WTC11 (cell line): ENCODE results near the gene TRIM44. TPM values are rescaled to one million over a fixed set of nuclear protein-coding genes. Genes with fewer than 3 reads are reported as not detected.

ENCODE experiments used
- ATAC-seq: fragments of 200-7000 bp; cut with Tn5 transposase; 2 replicates; pipeline ENCODE4 v1.10.0; 2021; ENCODE audit warnings: mild to moderate bottlenecking, moderate library complexity
- CTCF ChIA-PET: fragments of 300-600 bp; sonication (Branson Sonifier 250); formaldehyde crosslinking; loops from one replicate; lab custom pipeline; 2021; ENCODE audit warnings: antibody characterized with exemption; lab: Charles Lee
- POLR2A ChIA-PET: fragments of 350-600 bp; sonication (Branson Sonifier 250); formaldehyde crosslinking; loops from one replicate; lab custom pipeline; 2021; ENCODE audit warnings: antibody characterized with exemption; lab: Charles Lee
- DNase-seq: peaks from one replicate; pipeline ENCODE4 v3.0.0; 2021; ENCODE audit warnings: low spot score
- H3K27ac Mint-ChIP-seq: 2 replicates; pipeline ENCODE4 v1.8.0; 2021; ENCODE audit warnings: mixed read lengths
- H3K27me3 Mint-ChIP-seq: 2 replicates; pipeline ENCODE4 v1.8.0; 2021; ENCODE audit warnings: low read depth, mild to moderate bottlenecking, moderate library complexity, mixed read lengths
- H3K36me3 Mint-ChIP-seq: 2 replicates; pipeline ENCODE4 v1.8.0; 2021; ENCODE audit warnings: mixed read lengths
- H3K4me1 Mint-ChIP-seq: 2 replicates; pipeline ENCODE4 v1.8.0; 2022; ENCODE audit warnings: mixed read lengths
- H3K4me3 Mint-ChIP-seq: 2 replicates; pipeline ENCODE4 v1.8.0; 2021; ENCODE audit warnings: mild to moderate bottlenecking, moderate library complexity, mixed read lengths
- H3K9me3 Mint-ChIP-seq: 2 replicates; pipeline ENCODE4 v1.8.0; 2021; ENCODE audit warnings: mixed read lengths
- ATF1 ChIP-seq: sonication (generic); formaldehyde crosslinking; IDR thresholded peaks from 2 replicates; pipeline ENCODE4 v1.8.1; 2023; ENCODE audit warnings: mild to moderate bottlenecking, moderate library complexity, missing genetic modification reagents
- CDX4 ChIP-seq: fragments of 250-450 bp; sonication (Bioruptor Pico); IDR thresholded peaks from 2 replicates; pipeline ENCODE4 v1.9.0; 2021; ENCODE audit warnings: moderate library complexity, mild to moderate bottlenecking, inconsistent platforms, borderline replicate concordance
- E2F1 ChIP-seq: sonication (generic); formaldehyde crosslinking; IDR thresholded peaks from 2 replicates; pipeline ENCODE4 v1.8.0; 2022; ENCODE audit warnings: mild to moderate bottlenecking, missing genetic modification reagents
- EMX1 ChIP-seq: fragments of 250-450 bp; sonication (Bioruptor Pico); IDR thresholded peaks from 2 replicates; pipeline ENCODE4 v1.8.0; 2021; ENCODE audit warnings: mild to moderate bottlenecking
- FOXJ3 ChIP-seq: sonication (generic); formaldehyde crosslinking; IDR thresholded peaks from 2 replicates; pipeline ENCODE4 v1.9.0; 2021; ENCODE audit warnings: missing genetic modification reagents, mild to moderate bottlenecking, borderline replicate concordance
- GABPB1 ChIP-seq: sonication (generic); formaldehyde crosslinking; IDR thresholded peaks from 2 replicates; pipeline ENCODE4 v1.8.1; 2023; ENCODE audit warnings: mild to moderate bottlenecking, missing genetic modification reagents
- NFATC4 ChIP-seq: fragments of 250-450 bp; sonication (Bioruptor Pico); IDR thresholded peaks from 2 replicates; pipeline ENCODE4 v1.9.0; 2021; ENCODE audit warnings: mild to moderate bottlenecking
- NFE2L1 ChIP-seq: sonication (generic); formaldehyde crosslinking; IDR thresholded peaks from 2 replicates; pipeline ENCODE4 v1.8.1; 2023; ENCODE audit warnings: missing genetic modification reagents
- NR1H2 ChIP-seq: sonication (generic); formaldehyde crosslinking; IDR thresholded peaks from 2 replicates; pipeline ENCODE4 v1.9.0; 2021; ENCODE audit warnings: mild to moderate bottlenecking, moderate library complexity, missing genetic modification reagents
- NR3C1 ChIP-seq: sonication (generic); formaldehyde crosslinking; conservative IDR thresholded peaks from 2 replicates; pipeline ENCODE4 v1.8.1; 2023; ENCODE audit warnings: low read depth, mild to moderate bottlenecking, missing genetic modification reagents
- OVOL2 ChIP-seq: fragments of 250-450 bp; sonication (Bioruptor Pico); IDR thresholded peaks from 2 replicates; pipeline ENCODE4 v1.9.0; 2021; ENCODE audit warnings: mild to moderate bottlenecking, borderline replicate concordance
- RELA ChIP-seq: sonication (generic); formaldehyde crosslinking; IDR thresholded peaks from 2 replicates; pipeline ENCODE4 v1.8.1; 2022; ENCODE audit warnings: missing genetic modification reagents, mild to moderate bottlenecking, borderline replicate concordance
- SOX15 ChIP-seq: fragments of 250-450 bp; sonication (Bioruptor Pico); IDR thresholded peaks from 2 replicates; pipeline ENCODE4 v1.9.0; 2021; ENCODE audit warnings: mild to moderate bottlenecking
- TP53 ChIP-seq: sonication (generic); formaldehyde crosslinking; IDR thresholded peaks from 2 replicates; pipeline ENCODE4 v1.8.1; 2023; ENCODE audit warnings: mild to moderate bottlenecking, missing genetic modification reagents
- ZBTB21 ChIP-seq: sonication (generic); formaldehyde crosslinking; IDR thresholded peaks from 2 replicates; pipeline ENCODE4 v1.8.1; 2023; ENCODE audit warnings: mild to moderate bottlenecking, missing genetic modification reagents, borderline replicate concordance
- ZMAT4 ChIP-seq: fragments of 250-450 bp; sonication (Bioruptor Pico); IDR thresholded peaks from 2 replicates; pipeline ENCODE4 v1.9.0; 2021; ENCODE audit warnings: mild to moderate bottlenecking
- ZNF138 ChIP-seq: sonication (generic); formaldehyde crosslinking; conservative IDR thresholded peaks from 2 replicates; pipeline ENCODE4 v1.8.1; 2022; ENCODE audit warnings: mild to moderate bottlenecking, moderate library complexity, missing genetic modification reagents
- ZNF232 ChIP-seq: sonication (generic); formaldehyde crosslinking; IDR thresholded peaks from 2 replicates; pipeline ENCODE4 v1.8.0; 2022; ENCODE audit warnings: mild to moderate bottlenecking, missing genetic modification reagents
- ZNF263 ChIP-seq: sonication (generic); formaldehyde crosslinking; IDR thresholded peaks from 2 replicates; pipeline ENCODE4 v1.8.1; 2022; ENCODE audit warnings: low read depth, mild to moderate bottlenecking, moderate library complexity, missing genetic modification reagents
- ZNF281 ChIP-seq: sonication (generic); formaldehyde crosslinking; IDR thresholded peaks from 2 replicates; pipeline ENCODE4 v1.8.0; 2023; ENCODE audit warnings: mild to moderate bottlenecking, missing genetic modification reagents
- ZNF317 ChIP-seq: sonication (generic); formaldehyde crosslinking; IDR thresholded peaks from 2 replicates; pipeline ENCODE4 v1.8.1; 2023; ENCODE audit warnings: low read depth, mild to moderate bottlenecking, moderate library complexity, missing genetic modification reagents, borderline replicate concordance
- ZNF671 ChIP-seq: fragments of 250-450 bp; sonication (Bioruptor Pico); IDR thresholded peaks from 2 replicates; pipeline ENCODE4 v1.8.0; 2021; ENCODE audit warnings: mild to moderate bottlenecking
- total RNA-seq: library from RNA; stranded (reverse); gene quantifications from 3 replicates; pipeline ENCODE4 v1.2.3, GENCODE V29; 2021
- TF ChIP-seq, protein P1 (sequence below): sonication (generic); formaldehyde crosslinking; IDR thresholded peaks from 2 replicates; pipeline ENCODE4 v1.8.1; 2022; ENCODE audit warnings: low read depth, missing genetic modification reagents, borderline replicate concordance
- TF ChIP-seq, protein P2 (sequence below): sonication (generic); formaldehyde crosslinking; IDR thresholded peaks from 2 replicates; pipeline ENCODE4 v1.8.0; 2023; ENCODE audit warnings: missing genetic modification reagents
- TF ChIP-seq, protein P3 (sequence below): sonication (generic); formaldehyde crosslinking; IDR thresholded peaks from 2 replicates; pipeline ENCODE4 v1.8.1; 2023; ENCODE audit warnings: mild to moderate bottlenecking, missing genetic modification reagents, moderate library complexity
- TF ChIP-seq, protein P4 (sequence below): sonication (generic); formaldehyde crosslinking; IDR thresholded peaks from 2 replicates; pipeline ENCODE4 v1.8.0; 2022; ENCODE audit warnings: mild to moderate bottlenecking, missing genetic modification reagents

TRIM44 gene
- total RNA-seq, 1 experiment from 2014 or later, result 27.4 TPM

GRCh38 chr11:35617687-35618496, 44.7 kb upstream of the TRIM44 start, which contains the start of gene FJX1:
TSS of gene FJX1 (plus strand) at chr11:35618460. CDS start at chr11:35618637, 177 bp downstream.
- Mint-ChIP-seq H3K9me3 (0 out of 2 replicates have a peak, but pooled peaks cover 3% of the 10 kb centered on the region), H3K27ac (peak within 1 kb of the TSS; percentile 60; the same call in 1 of the 2 replicates), H3K4me3 (peak within 1 kb of the TSS; percentile 76), H3K4me1 (peaks cover 47% of the 10 kb centered on the region), H3K36me3 (0 out of 2 replicates have a peak, but pooled peaks cover 3% of the 10 kb centered on the region), H3K27me3 (peaks cover 44% of the 10 kb centered on the region)
- DNase-seq (peak; percentile 76), ATAC-seq (peak; percentile 54)
- ChIA-PET POLR2A (interaction anchor here (0.6 kb wide), 1 partner anchor 347 kb away, joined by 3 read pairs; no protein-coding TSS in a partner anchor), CTCF (interaction anchor here (0.6 to 3.5 kb wide), 7 partner anchors 92 to 649 kb away, joined by 3 to 55 read pairs (median 3); partner anchors contain the start of gene PAMR1)
- TF ChIP-seq ZNF263 (CRISPR knock-in tag) (0 out of 2 replicates have a peak, but pooled peaks have one; percentile 30), NFE2L1 (CRISPR knock-in tag) (peak; percentile 90), EMX1 (CRISPR knock-in tag) (no peak), ZNF671 (CRISPR knock-in tag) (no peak), GABPB1 (no peak), CDX4 (no peak), OVOL2 (CRISPR knock-in tag) (no peak), RELA (CRISPR knock-in tag) (no peak), ZBTB21 (CRISPR knock-in tag) (no peak), ZNF317 (CRISPR knock-in tag) (no peak), NFATC4 (CRISPR knock-in tag) (no peak), ZMAT4 (CRISPR knock-in tag) (no peak), ATF1 (CRISPR knock-in tag) (no peak), SOX15 (CRISPR knock-in tag) (no peak), NR1H2 (no peak), TP53 (CRISPR knock-in tag) (0 out of 2 replicates have a peak, but pooled peaks have one; percentile 76), ZNF281 (CRISPR knock-in tag) (peak; percentile 43; the same call in 1 of the 2 replicates), ZNF138 (CRISPR knock-in tag) (no peak), FOXJ3 (CRISPR knock-in tag) (no peak), NR3C1 (no peak), ZNF232 (CRISPR knock-in tag) (0 out of 2 replicates have a peak, but pooled peaks have one; percentile 17), E2F1 (no peak)
- TF ChIP-seq, protein P1, sequence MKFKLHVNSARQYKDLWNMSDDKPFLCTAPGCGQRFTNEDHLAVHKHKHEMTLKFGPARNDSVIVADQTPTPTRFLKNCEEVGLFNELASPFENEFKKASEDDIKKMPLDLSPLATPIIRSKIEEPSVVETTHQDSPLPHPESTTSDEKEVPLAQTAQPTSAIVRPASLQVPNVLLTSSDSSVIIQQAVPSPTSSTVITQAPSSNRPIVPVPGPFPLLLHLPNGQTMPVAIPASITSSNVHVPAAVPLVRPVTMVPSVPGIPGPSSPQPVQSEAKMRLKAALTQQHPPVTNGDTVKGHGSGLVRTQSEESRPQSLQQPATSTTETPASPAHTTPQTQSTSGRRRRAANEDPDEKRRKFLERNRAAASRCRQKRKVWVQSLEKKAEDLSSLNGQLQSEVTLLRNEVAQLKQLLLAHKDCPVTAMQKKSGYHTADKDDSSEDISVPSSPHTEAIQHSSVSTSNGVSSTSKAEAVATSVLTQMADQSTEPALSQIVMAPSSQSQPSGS (CRISPR knock-in tag), result peak; percentile 68; the same call in 1 of the 2 replicates
- TF ChIP-seq, protein P2, sequence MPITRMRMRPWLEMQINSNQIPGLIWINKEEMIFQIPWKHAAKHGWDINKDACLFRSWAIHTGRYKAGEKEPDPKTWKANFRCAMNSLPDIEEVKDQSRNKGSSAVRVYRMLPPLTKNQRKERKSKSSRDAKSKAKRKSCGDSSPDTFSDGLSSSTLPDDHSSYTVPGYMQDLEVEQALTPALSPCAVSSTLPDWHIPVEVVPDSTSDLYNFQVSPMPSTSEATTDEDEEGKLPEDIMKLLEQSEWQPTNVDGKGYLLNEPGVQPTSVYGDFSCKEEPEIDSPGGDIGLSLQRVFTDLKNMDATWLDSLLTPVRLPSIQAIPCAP (CRISPR knock-in tag), result 0 out of 2 replicates have a peak, but pooled peaks have one; percentile 10
- TF ChIP-seq, protein P3, sequence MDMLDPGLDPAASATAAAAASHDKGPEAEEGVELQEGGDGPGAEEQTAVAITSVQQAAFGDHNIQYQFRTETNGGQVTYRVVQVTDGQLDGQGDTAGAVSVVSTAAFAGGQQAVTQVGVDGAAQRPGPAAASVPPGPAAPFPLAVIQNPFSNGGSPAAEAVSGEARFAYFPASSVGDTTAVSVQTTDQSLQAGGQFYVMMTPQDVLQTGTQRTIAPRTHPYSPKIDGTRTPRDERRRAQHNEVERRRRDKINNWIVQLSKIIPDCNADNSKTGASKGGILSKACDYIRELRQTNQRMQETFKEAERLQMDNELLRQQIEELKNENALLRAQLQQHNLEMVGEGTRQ (CRISPR knock-in tag), result no peak; the same call in none of the 2 replicates
- TF ChIP-seq, protein P4, sequence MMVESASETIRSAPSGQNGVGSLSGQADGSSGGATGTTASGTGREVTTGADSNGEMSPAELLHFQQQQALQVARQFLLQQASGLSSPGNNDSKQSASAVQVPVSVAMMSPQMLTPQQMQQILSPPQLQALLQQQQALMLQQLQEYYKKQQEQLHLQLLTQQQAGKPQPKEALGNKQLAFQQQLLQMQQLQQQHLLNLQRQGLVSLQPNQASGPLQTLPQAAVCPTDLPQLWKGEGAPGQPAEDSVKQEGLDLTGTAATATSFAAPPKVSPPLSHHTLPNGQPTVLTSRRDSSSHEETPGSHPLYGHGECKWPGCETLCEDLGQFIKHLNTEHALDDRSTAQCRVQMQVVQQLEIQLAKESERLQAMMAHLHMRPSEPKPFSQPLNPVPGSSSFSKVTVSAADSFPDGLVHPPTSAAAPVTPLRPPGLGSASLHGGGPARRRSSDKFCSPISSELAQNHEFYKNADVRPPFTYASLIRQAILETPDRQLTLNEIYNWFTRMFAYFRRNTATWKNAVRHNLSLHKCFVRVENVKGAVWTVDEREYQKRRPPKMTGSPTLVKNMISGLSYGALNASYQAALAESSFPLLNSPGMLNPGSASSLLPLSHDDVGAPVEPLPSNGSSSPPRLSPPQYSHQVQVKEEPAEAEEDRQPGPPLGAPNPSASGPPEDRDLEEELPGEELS, result no peak; the same call in 1 of the 2 replicates
